Loucy (cell line): ENCODE data around the gene SST.

ENCODE experiments used
- CTCF ChIP-seq: fragments of 200-600 bp; sonication (generic); conservative IDR thresholded peaks from 2 replicates; pipeline ENCODE4 v1.5.1; 2014; ENCODE audit warnings: mild to moderate bottlenecking, antibody characterized with exemption, low read length
- EZH2phosphoT487 ChIP-seq: fragments of 200-600 bp; IDR thresholded peaks from 2 replicates; pipeline ENCODE4 v1.6.1; 2018; ENCODE audit warnings: antibody characterized with exemption, mild to moderate bottlenecking, moderate library complexity, borderline replicate concordance

GRCh38 chr3:187667526-187667925 lies 2.7 kb downstream of the SST start:
- TF ChIP-seq CTCF = no peak
- TF ChIP-seq EZH2phosphoT487 = no peak
